Loucy (cell line): Measurements from ENCODE around the gene ZNF296.

Experiments
- EZH2phosphoT487 ChIP-seq: fragments of 200-600 bp; IDR thresholded peaks from 2 replicates; pipeline ENCODE4 v1.6.1; 2018; ENCODE audit warnings: antibody characterized with exemption, mild to moderate bottlenecking, moderate library complexity, borderline replicate concordance
- TF ChIP-seq, protein P1 (sequence below): fragments of 200-600 bp; sonication (generic); conservative IDR thresholded peaks from 2 replicates; pipeline ENCODE4 v1.5.1; 2014; ENCODE audit warnings: mild to moderate bottlenecking, antibody characterized with exemption, low read length

DNA sequence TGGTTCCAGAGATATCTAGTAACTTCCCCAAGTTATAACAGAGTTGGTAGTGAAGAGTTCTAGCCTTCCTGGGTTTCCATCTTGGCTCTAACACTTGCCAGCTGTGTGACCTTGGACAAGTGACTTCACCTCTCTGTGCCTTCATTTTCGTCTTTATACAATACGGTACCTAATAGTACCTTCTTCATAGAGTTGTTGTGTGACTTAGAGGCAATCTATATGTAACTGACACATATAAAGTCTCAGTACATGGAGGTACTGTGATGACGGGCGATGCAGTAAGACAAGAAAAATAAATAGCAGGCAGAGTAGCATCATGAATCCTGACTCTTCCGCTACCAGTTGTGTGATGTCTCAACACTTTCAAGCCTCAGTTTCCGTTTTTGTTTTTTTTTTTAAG, 45.5 kb downstream of the ZNF296 start:
- TF ChIP-seq, protein P1, sequence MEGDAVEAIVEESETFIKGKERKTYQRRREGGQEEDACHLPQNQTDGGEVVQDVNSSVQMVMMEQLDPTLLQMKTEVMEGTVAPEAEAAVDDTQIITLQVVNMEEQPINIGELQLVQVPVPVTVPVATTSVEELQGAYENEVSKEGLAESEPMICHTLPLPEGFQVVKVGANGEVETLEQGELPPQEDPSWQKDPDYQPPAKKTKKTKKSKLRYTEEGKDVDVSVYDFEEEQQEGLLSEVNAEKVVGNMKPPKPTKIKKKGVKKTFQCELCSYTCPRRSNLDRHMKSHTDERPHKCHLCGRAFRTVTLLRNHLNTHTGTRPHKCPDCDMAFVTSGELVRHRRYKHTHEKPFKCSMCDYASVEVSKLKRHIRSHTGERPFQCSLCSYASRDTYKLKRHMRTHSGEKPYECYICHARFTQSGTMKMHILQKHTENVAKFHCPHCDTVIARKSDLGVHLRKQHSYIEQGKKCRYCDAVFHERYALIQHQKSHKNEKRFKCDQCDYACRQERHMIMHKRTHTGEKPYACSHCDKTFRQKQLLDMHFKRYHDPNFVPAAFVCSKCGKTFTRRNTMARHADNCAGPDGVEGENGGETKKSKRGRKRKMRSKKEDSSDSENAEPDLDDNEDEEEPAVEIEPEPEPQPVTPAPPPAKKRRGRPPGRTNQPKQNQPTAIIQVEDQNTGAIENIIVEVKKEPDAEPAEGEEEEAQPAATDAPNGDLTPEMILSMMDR: no peak
- no peak for TF ChIP-seq EZH2phosphoT487
